ENCODE results near the gene BCAS2.

The BCAS2 gene

GRCh38 chr1:114554577-114554976 lies 26.8 kb downstream of the BCAS2 start:
- no peak for DNase-seq

GRCh38 chr1:114552106-114552639 lies 29.2 kb downstream of the BCAS2 start:
- DNase-seq = no peak

- DNase-seq = no peak
These were observed 30.0 kb downstream of the BCAS2 start for GRCh38 chr1:114551400-114551799.

- no peak for DNase-seq
These were observed 31.1 kb downstream of the BCAS2 start for GRCh38 chr1:114550336-114550735.

GRCh38 chr1:114549137-114549536 lies 32.3 kb downstream of the BCAS2 start:
- no peak for DNase-seq

GRCh38 chr1:114547076-114547475 lies 34.3 kb downstream of the BCAS2 start:
- DNase-seq = no peak

- no peak for DNase-seq
These were observed 35.6 kb downstream of the BCAS2 start for GRCh38 chr1:114545796-114546195.

GRCh38 chr1:114545315-114545714 lies 36.1 kb downstream of the BCAS2 start:
- DNase-seq = no peak

- no peak for DNase-seq
These were observed 40.6 kb downstream of the BCAS2 start for GRCh38 chr1:114540821-114541220.

- no peak for DNase-seq
These were observed 41.1 kb downstream of the BCAS2 start for GRCh38 chr1:114540272-114540671.

GRCh38 chr1:114536043-114536442 lies 45.4 kb downstream of the BCAS2 start:
- no peak for DNase-seq

GRCh38 chr1:114535401-114535800 lies 46.0 kb downstream of the BCAS2 start:
- no peak for DNase-seq

- DNase-seq = no peak
These were observed 50.3 kb downstream of the BCAS2 start for GRCh38 chr1:114531094-114531493.

- DNase-seq = no peak
These were observed 51.2 kb downstream of the BCAS2 start for GRCh38 chr1:114530224-114530623.

- no peak for DNase-seq
These were observed 56.5 kb downstream of the BCAS2 start for GRCh38 chr1:114524944-114525343.

- DNase-seq = no peak
These were observed 59.2 kb downstream of the BCAS2 start for GRCh38 chr1:114522264-114522575.

GRCh38 chr1:114521396-114522263 lies 59.8 kb downstream of the BCAS2 start:
- DNase-seq = no peak
